NCI-H187 (cell line): ENCODE measurements around the gene NFIB.

Experiments
- DNase-seq, 2 experiments: peaks; one replicate each; lab custom pipeline; 2025; lab: John Stamatoyannopoulos, UW

The NFIB gene

DNA sequence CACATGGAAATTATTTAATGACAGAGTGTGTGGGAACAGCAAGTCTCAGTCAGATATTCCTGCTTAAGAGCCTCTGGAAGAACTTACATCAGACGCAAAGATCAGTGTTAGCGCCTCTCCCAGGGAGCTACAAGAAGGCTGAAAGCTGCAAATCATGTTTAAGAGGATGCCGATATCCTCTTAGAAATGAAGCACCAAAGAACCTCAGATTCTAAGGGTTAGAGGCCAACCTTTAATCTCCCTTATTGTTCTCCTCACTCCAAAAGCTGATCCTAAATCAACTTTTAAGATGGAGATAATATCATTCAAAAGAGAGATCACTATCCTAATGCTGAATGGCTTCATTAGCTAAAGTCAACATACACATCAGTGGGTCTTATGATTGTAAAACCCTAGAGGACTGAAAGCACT lies 160.6 kb downstream of the NFIB start:
- peak in 1 of 2 experiments; percentile 23 for DNase-seq

DNA sequence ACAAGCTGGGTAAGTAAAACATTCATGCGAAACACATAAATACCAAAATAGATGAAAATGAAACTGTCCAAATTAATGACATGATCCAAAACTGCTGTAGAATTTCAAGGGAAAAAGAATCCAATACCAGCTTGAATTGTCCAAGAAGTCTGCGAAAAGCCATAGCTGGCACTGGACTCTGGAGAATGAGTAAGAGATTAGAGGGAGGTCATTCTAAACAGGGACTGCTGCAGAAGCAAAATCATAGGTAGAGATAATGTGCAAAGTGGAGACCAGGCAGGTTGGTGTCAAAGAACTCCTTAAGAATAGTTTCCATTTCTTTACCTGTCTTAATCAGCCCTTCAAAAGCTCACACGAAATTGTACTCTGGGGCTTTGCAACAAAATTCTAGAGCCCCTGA lies 162.5 kb downstream of the NFIB start:
- DNase-seq, result no peak

GRCh38 chr9:14148501-14149103 lies 165.3 kb downstream of the NFIB start:
- no peak for DNase-seq

- no peak for DNase-seq
Observed at GRCh38 chr9:14147738-14148137, 166.2 kb downstream of the NFIB start.

GRCh38 chr9:14146201-14146874 lies 167.6 kb downstream of the NFIB start:
- no peak for DNase-seq

DNA sequence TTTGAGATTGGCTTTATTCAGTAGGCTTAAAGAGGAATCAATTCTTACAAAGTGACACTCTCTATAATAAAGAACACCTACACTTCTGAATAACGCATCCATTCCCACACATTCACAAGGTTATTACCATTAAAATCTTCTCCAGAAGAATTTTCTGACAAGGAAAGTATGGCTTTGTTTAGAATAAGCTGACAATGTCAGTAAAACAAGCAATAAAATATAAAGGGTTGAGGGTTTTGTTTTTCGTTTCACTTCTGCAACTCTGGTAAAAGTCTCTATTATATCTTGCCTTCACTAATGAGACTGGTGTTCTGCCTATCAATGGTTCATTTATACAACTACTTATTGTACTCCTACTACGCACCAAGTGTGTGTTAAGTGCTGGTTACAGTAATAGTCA lies 169.7 kb downstream of the NFIB start:
- DNase-seq, result no peak

GRCh38 chr9:14141699-14142098 lies 172.2 kb downstream of the NFIB start:
- no peak for DNase-seq

DNA sequence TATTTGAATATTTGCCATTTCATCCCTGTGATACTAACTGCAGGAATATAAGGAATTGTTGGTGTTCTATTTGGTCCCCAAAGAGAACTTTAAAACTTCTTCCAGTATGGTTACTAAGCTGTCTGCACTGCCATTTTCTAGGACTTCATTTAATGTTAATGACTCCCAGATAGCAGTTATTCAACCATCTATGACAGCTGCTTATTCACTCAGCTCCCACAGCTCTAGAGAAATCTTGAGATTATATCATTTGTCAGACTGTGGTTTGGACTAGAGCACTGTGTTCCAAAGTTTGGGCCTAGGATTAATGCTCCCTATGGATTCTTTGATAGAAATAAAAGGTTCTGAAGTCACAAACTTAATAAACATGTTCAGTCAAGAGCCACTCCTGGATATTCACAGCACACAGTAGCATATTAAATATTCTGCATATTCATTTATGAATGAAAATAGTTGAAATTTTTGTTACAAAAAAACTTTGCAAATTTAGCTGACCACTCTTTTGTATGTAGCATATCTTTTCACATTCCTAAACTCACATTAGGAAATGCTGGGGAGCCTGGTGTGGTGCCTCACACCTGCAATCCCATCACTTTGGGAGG lies 173.7 kb downstream of the NFIB start:
- no peak for DNase-seq

DNA sequence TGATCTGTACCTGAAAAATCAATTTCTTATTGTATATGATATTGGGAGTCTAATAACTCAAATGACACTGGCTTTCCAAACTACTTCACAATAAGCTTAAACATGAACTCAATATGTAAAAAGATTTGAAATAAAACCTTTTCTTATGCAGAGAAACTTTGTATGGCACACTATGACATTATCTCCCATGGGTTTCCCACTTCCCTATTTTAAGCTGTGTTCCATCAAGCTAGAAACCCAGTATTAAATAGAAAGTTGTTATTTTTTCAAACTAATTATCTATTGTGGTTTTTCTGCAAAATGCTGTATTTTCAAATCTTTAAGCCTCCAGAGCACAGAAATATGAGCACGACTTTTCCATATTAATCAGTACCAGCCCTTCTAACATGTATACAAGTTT lies 174.7 kb downstream of the NFIB start:
- DNase-seq, result no peak

GRCh38 chr9:14136646-14137370 lies 177.1 kb downstream of the NFIB start:
- no peak for DNase-seq

DNA sequence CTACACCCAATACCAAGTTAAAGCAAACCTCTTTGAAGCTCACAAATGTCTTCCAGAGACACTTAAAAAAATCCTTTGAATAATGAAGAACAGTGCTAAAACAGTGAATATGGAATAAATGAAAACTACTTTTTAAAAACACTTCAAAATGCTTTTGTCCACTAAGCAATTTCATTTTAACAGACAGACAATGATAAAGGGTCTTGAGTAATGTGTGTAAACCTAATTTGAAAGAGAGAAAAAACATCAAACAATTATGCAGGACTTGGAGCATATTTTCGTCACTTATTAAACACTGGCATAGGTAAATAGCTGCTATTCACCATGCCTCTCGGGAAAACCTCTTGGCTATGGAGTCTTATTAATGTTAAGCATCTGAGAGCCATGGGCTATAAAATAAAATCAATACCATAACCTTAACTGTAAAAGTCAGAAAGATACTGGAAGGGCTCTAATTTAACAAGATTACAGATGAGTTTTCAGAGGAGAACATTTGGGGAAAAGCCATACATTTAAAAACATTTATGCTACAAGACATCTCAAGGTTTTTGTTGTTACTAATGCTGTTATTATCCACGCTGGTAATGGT lies 177.8 kb downstream of the NFIB start:
- DNase-seq, result no peak

DNA sequence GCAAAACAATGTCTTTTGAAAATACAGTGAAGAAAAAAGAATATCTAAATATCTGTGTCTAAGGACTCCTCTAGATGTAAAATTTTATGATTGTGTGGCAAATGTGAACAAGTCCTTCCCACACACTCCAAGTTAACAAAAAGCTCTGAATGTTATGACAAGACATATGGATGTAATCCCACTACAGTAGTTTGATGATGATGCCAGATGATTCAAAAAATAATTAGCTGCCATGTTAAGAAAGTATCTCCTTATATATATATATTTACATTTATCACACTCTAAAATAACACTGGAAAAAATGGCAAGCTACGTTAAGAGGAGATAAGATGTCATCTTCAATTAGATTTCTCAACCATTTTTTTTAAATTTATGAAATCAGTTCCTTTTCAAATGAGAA lies 178.5 kb downstream of the NFIB start:
- no peak for DNase-seq

GRCh38 chr9:14133394-14133793 lies 180.5 kb downstream of the NFIB start:
- no peak for DNase-seq

DNA sequence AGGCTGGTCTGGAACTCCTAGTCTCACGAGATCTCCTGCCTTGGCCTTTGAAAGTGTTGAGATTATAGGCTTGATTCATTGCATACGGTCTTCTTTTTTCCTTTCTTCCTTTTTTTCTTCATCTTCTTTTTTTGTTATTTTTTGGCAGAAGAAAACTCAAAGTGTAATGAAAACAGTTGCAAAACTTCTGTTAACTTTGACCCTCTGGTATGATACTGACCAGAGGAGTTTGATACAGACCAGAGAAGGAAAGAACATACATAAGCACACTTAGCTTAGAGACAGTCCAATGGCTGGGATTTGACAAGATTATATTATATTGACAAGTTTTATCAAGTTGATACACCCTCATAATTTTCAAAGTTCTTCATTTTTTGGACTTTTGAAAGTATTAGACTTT lies 181.2 kb downstream of the NFIB start:
- DNase-seq, result no peak

GRCh38 chr9:14131356-14132088 lies 182.4 kb downstream of the NFIB start:
- peak; percentile 4 to 25 for DNase-seq

GRCh38 chr9:14127656-14128055 lies 186.3 kb downstream of the NFIB start:
- DNase-seq, result no peak

DNA sequence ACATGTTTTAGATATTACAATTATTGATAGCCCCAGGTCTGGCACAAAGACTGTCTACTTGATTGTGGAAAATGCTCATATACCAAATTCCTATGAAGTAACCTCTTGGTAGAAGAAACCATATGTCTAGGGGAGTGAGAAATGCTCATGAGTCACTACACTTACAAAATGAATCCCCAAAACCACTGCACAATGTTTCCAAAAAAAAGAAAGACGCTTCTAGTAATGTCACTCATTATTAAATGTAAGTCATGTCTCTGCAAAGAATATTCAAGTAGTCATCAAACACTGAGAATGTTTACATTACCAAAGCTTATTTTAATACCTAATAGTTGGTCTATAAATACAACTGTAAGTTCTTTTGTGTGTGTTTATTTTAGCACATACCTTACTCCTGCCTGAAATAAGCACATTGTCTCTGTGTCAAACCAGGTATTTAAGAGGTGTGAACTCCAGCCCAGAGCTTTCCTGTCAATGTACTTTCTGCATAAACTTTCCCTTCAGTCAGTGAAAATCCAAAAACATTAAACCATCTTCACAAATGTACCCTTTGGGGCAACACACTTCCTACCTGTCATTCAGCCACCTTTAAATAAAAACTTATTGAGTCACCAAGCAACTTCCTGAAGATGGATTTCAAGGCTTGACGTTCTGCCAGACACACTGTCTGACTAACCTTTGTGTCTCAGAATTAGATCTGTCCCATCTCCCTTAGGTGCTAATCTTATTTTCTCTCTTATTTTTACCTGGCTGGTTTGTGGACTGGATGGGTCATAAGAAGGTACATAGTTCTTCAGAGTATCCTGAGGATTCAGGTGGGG lies 194.0 kb downstream of the NFIB start:
- DNase-seq, result no peak

GRCh38 chr9:14112226-14112625 lies 201.7 kb downstream of the NFIB start:
- no peak for DNase-seq

- no peak for DNase-seq
Observed at GRCh38 chr9:14111696-14112095, 202.2 kb downstream of the NFIB start.

GRCh38 chr9:14107977-14108376 lies 206.0 kb downstream of the NFIB start:
- DNase-seq, result no peak

GRCh38 chr9:14107495-14107894 lies 206.4 kb downstream of the NFIB start:
- DNase-seq, result no peak
